LNCaP clone FGC (cell line): ENCODE measurements around the gene SLC8A3.
A peak's percentile ranks its signal among the peaks of the same experiment; 100 is the strongest.

Experiments used
- DNase-seq: peaks from one replicate; pipeline ENCODE4 v3.0.0-alpha.2; 2011; ENCODE audit warnings: low read depth
- H3K4me3 ChIP-seq: 2 replicates; pipeline ENCODE4 v1.5.1; 2011; ENCODE audit warnings: mild to moderate bottlenecking, low read depth, low read length, control low read depth
- TF ChIP-seq, protein P1 (sequence below): IDR thresholded peaks from 2 replicates; pipeline ENCODE4 v1.5.1; 2012; ENCODE audit warnings: mild to moderate bottlenecking; ENCODE audit not compliant: control insufficient read depth, insufficient read depth; ENCODE audit errors: extremely low read depth

SLC8A3 gene

DNA sequence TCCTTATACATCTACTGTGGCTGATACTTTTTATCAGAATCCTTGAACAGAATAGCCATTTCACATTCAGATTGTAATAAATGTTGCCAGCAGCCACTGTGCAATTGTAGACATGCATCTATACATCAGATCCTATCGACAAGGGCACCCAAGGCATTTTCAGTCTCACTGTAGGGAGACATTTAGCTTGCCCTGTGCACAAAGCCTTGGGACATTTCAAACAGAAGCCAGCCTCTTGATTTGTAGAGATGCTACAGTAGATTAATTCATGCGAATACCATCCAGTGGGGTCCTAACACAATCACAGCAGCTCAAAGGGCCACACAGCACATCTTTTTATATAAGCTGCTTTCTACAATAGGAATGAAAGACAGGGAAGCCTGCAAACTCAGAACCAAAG, 81.4 kb downstream of the SLC8A3 start:
- TF ChIP-seq, protein P1, sequence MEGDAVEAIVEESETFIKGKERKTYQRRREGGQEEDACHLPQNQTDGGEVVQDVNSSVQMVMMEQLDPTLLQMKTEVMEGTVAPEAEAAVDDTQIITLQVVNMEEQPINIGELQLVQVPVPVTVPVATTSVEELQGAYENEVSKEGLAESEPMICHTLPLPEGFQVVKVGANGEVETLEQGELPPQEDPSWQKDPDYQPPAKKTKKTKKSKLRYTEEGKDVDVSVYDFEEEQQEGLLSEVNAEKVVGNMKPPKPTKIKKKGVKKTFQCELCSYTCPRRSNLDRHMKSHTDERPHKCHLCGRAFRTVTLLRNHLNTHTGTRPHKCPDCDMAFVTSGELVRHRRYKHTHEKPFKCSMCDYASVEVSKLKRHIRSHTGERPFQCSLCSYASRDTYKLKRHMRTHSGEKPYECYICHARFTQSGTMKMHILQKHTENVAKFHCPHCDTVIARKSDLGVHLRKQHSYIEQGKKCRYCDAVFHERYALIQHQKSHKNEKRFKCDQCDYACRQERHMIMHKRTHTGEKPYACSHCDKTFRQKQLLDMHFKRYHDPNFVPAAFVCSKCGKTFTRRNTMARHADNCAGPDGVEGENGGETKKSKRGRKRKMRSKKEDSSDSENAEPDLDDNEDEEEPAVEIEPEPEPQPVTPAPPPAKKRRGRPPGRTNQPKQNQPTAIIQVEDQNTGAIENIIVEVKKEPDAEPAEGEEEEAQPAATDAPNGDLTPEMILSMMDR: no peak
- no peak for DNase-seq
- H3K4me3 ChIP-seq: no peak overlapping the region

- no peak for DNase-seq
- no peak overlapping the region for H3K4me3 ChIP-seq
- TF ChIP-seq, protein P1: no peak
Measured at GRCh38 chr14:70100071-70100470, 88.7 kb downstream of the SLC8A3 start.

- DNase-seq: no peak
- H3K4me3 ChIP-seq: no peak overlapping the region
- TF ChIP-seq, protein P1: no peak
Measured at GRCh38 chr14:70098250-70098809, 90.4 kb downstream of the SLC8A3 start.

DNA sequence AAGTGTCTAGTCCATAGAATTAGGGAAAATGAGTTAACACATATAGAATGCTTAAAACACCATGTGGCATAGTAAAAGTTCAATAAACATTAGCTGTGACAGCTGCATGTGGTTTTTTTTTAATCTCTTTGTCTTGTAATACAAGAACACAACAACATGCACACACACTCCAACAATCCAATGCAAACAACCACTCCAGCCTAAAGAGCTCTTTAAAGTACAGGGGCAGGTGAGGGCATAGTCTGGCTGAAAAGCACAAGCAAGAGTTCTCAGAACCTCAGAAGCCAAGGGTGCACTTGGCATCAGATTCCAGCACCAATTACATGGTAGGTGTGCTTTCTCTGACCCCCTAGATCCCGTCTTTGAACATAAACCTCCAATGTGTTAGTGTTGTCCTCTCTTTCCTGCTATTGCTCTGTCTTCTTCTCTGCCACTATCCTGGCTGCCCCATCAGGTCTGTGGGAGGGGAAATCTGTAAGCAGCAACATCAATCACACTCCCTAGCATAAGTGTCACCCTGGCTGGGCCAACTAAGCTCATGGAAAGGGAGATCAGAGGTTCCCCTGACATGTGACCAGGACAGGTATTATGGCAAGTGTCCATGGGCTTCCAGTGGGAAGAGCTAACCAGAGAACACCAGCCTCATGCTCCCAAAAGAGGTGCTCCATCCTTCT, 91.0 kb downstream of the SLC8A3 start:
- TF ChIP-seq, protein P1: no peak
- no peak for DNase-seq
- H3K4me3 ChIP-seq: no peak overlapping the region

DNA sequence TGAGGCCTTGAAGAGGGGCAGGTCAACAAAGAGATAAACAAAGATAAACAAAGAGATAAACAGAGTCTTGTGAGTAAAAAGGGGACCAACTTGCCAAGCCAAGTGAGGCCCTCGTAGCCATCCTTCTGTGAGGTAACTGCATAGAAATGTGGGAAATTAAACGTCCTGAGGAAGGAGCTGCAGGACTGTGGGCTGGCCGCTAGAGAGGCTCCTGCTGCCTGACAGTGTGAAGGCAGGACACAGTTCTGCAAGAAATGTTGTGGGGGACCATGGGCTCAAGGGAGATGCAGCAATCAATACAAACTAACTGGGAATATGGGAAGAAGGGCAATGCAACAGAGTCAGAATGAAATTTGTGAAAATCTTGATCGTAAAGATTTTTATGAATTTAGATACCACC, 91.9 kb downstream of the SLC8A3 start:
- TF ChIP-seq, protein P1: peak; percentile 31; the same call in 1 of the 2 replicates
- H3K4me3 ChIP-seq: no peak overlapping the region
- DNase-seq: no peak

- no peak overlapping the region for H3K4me3 ChIP-seq
- TF ChIP-seq, protein P1: no peak
- DNase-seq: no peak
Measured at GRCh38 chr14:70094631-70095030, 94.1 kb downstream of the SLC8A3 start.

- no peak overlapping the region for H3K4me3 ChIP-seq
- DNase-seq: no peak
- TF ChIP-seq, protein P1: no peak
Measured at GRCh38 chr14:70094106-70094505, 94.6 kb downstream of the SLC8A3 start.
